ENCODE measurements around the gene CACNA1F.

- no peak for TF ChIP-seq CTCF (IDR thresholded peaks at IDR 0.05)
- no peak for TF ChIP-seq EP300 (IDR thresholded peaks at IDR 0.05; ENCODE audit: low read depth)
Observed at GRCh38 chrX:49232525-49232924, 615 bp downstream of the CACNA1F start.
